ENCODE data around the gene UGT2B17. TPM values are rescaled to one million over a fixed set of nuclear protein-coding genes. Genes with fewer than 3 reads are reported as not detected.

Gene UGT2B17
- total and polyA plus RNA-seq, 10 of the 15 experiments (the other 5 are each of a cell fraction or from before 2014, with no cell fraction given) = 0.15 TPM; not detected in 9

DNA sequence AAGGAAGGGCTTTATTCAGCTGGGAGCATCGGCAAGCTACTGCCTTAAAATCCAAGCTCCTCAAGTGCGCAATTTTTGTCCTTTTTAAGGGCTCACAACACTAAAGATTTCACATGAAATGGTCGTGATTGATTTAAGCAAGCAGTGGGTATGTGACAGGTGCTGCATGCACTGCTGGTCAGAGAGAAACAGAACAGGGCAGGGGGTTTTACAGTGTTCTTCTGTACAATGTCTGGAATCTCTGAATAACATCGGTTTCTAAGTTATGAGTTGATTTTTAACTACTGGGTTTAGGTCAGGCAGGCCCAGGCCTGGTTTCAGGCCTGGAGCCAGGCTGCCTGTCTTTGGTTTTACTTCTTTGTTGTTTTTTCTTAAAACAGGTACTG is 6.0 kb downstream of the UGT2B17 start (continued):
- TF ChIP-seq, protein P1, sequence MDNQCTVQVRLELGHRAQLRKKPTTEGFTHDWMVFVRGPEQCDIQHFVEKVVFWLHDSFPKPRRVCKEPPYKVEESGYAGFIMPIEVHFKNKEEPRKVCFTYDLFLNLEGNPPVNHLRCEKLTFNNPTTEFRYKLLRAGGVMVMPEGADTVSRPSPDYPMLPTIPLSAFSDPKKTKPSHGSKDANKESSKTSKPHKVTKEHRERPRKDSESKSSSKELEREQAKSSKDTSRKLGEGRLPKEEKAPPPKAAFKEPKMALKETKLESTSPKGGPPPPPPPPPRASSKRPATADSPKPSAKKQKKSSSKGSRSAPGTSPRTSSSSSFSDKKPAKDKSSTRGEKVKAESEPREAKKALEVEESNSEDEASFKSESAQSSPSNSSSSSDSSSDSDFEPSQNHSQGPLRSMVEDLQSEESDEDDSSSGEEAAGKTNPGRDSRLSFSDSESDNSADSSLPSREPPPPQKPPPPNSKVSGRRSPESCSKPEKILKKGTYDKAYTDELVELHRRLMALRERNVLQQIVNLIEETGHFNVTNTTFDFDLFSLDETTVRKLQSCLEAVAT (IDR thresholded peaks at IDR 0.05) = no peak
- TF ChIP-seq, protein P2, sequence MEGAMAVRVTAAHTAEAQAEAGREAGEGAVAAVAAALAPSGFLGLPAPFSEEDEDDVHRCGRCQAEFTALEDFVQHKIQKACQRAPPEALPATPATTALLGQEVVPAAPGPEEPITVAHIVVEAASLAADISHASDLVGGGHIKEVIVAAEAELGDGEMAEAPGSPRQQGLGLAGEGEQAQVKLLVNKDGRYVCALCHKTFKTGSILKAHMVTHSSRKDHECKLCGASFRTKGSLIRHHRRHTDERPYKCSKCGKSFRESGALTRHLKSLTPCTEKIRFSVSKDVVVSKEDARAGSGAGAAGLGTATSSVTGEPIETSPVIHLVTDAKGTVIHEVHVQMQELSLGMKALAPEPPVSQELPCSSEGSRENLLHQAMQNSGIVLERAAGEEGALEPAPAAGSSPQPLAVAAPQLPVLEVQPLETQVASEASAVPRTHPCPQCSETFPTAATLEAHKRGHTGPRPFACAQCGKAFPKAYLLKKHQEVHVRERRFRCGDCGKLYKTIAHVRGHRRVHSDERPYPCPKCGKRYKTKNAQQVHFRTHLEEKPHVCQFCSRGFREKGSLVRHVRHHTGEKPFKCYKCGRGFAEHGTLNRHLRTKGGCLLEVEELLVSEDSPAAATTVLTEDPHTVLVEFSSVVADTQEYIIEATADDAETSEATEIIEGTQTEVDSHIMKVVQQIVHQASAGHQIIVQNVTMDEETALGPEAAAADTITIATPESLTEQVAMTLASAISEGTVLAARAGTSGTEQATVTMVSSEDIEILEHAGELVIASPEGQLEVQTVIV (IDR thresholded peaks at IDR 0.05; ENCODE audit: borderline replicate concordance, partially characterized antibody) = no peak
- TF ChIP-seq, protein P3, sequence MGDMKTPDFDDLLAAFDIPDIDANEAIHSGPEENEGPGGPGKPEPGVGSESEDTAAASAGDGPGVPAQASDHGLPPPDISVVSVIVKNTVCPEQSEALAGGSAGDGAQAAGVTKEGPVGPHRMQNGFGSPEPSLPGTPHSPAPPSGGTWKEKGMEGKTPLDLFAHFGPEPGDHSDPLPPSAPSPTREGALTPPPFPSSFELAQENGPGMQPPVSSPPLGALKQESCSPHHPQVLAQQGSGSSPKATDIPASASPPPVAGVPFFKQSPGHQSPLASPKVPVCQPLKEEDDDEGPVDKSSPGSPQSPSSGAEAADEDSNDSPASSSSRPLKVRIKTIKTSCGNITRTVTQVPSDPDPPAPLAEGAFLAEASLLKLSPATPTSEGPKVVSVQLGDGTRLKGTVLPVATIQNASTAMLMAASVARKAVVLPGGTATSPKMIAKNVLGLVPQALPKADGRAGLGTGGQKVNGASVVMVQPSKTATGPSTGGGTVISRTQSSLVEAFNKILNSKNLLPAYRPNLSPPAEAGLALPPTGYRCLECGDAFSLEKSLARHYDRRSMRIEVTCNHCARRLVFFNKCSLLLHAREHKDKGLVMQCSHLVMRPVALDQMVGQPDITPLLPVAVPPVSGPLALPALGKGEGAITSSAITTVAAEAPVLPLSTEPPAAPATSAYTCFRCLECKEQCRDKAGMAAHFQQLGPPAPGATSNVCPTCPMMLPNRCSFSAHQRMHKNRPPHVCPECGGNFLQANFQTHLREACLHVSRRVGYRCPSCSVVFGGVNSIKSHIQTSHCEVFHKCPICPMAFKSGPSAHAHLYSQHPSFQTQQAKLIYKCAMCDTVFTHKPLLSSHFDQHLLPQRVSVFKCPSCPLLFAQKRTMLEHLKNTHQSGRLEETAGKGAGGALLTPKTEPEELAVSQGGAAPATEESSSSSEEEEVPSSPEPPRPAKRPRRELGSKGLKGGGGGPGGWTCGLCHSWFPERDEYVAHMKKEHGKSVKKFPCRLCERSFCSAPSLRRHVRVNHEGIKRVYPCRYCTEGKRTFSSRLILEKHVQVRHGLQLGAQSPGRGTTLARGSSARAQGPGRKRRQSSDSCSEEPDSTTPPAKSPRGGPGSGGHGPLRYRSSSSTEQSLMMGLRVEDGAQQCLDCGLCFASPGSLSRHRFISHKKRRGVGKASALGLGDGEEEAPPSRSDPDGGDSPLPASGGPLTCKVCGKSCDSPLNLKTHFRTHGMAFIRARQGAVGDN (IDR thresholded peaks at IDR 0.05) = no peak
